M059J (cell line): ENCODE measurements around the gene CC2D1A. TPM values are rescaled to one million over a fixed set of nuclear protein-coding genes. Genes with fewer than 3 reads are reported as not detected.
A peak's percentile ranks its signal among the peaks of the same experiment; 100 is the strongest.
"Not testable (repeated sequence)": the region's sequence is repeated elsewhere in the genome, so short reads cannot be mapped to it uniquely, and the experiment has no call there.

Experiments used
- DNase-seq: peaks from one replicate; pipeline ENCODE4 v3.0.0-alpha.2; 2012; ENCODE audit warnings: low read depth
- total RNA-seq: library from RNA; depleted of rRNA; stranded (reverse); fragments of >200 nt; shearing (Covaris generic); gene quantifications from 2 replicates; pipeline ENCODE4 v1.2.3, GENCODE V29; 2014

The CC2D1A gene
- total RNA-seq, 1 experiment from 2014 or later: 25.1 TPM

DNA sequence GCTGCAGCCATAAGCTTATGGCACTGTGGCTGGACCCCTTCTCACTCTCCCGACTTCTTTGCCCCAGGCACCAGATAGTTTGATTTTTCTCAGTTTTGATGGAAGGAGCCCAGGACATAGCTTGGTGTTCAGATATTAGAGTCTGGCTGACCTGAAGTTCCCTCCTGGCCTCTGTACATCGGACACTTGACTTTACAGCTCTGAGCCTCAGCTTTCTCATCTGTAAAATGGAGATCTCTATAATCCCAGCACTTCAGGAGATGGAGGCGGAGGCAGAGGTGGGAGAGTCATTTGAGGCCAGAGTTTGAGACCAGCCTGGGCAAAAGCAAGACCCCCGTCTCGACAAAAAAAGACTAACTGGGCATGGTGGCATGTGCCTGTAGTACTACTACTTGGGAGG is 909 bp downstream of the CC2D1A start:
- DNase-seq: no peak

- no peak for DNase-seq
Measured at GRCh38 chr19:13908674-13909073, 2.7 kb downstream of the CC2D1A start.

DNA sequence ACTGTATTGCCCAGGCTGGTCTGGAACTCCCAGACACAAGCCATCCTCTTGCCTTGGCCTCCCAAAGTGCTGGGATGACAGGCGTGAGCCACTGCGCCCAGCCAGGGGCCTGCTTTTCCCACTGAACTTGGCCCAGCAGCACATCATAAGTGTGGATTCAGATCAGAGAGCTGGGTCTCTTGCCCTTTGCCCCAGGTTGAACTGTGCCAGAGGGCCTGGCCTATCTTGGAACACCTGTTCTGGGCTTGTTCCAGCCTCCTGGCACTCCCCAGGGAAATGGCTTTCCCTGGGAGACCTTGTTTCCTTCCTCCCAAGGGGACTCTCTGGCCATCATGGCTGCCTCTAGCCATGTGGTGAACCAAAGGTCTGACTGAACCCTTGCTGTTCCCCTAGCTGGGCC is 3.4 kb downstream of the CC2D1A start:
- no peak for DNase-seq

GRCh38 chr19:13913352-13913751 is 7.4 kb downstream of the CC2D1A start:
- DNase-seq: no peak

DNA sequence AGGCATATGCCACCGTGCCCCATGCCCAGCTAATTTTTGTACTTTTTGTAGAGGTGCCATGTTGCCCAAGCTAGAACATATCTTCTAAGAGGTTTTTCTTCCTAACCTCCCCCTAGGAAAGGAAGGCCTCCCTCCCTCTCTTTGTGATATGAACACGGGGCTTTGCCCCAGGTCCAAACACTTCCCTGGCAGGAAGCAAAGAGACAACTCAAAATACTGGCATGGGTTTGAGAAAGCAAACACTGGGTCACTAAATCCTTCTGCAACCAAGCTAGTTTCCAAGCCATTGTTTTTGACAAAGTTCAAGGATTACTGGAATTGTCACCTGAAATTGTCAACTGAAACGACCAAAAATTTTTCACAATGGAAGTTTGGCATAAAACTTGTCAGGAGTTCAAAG is 8.8 kb downstream of the CC2D1A start:
- DNase-seq: no peak

- DNase-seq: no peak
Measured at GRCh38 chr19:13917888-13918406, 11.9 kb downstream of the CC2D1A start.

- no peak for DNase-seq
Measured at GRCh38 chr19:13918726-13919411, 12.9 kb downstream of the CC2D1A start.

DNA sequence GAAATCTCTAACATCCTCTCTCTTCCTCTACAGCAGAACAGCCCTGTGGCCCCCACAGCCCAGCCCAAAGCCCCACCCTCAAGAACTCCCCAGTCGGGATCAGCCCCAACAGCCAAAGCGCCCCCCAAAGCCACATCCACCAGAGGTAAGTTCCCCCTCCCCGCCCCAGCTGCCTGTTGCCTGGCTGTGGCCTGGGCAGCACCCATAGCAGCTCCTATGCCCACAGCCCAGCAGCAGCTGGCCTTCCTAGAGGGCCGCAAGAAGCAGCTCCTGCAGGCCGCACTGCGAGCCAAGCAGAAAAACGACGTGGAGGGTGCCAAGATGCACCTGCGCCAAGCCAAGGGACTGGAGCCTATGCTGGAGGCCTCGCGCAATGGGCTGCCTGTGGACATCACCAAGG is 14.5 kb downstream of the CC2D1A start:
- DNase-seq: no peak

DNA sequence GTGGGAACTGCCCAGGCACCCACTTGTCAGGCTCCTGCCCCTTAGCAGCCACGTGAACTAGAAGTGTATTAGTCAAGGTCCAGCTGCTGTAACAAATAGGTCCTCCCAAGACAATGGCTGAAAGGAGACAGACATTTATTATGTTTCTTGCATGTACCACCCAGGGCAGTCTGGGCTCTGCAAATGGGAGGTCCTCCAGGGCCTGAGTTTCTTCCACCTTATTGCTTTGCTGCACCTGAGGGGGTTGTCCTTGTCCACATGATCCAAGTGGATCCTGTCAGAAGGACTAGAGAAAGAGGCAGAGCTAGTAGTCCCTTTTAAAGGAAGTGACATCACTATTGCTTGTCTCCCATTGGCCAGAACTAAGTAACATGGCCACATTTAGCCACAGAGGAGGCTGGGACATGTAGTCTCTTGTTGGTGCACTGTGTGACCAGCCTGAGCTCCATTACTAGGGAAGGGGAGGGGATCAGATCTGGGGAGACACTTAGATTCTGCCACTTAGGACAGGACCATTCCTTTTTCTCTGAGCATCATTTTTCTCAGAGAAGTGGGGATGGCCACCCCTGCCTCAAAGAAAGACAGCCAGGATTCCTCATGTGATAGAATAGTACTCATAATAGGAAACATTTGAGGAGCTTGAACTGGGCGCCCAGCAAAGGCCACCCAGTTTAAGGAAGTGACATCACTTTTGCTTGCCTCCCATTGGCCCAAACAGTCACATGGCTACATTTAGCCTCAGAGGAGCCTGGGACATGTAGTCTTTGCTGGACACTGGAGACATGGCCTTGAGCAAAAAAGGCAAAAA is 15.1 kb downstream of the CC2D1A start:
- peak; percentile 63 for DNase-seq

- DNase-seq: not testable (repeated sequence)
Measured at GRCh38 chr19:13922118-13922517, 16.1 kb downstream of the CC2D1A start.

- no peak for DNase-seq
Measured at GRCh38 chr19:13923194-13923987, 17.4 kb downstream of the CC2D1A start.

DNA sequence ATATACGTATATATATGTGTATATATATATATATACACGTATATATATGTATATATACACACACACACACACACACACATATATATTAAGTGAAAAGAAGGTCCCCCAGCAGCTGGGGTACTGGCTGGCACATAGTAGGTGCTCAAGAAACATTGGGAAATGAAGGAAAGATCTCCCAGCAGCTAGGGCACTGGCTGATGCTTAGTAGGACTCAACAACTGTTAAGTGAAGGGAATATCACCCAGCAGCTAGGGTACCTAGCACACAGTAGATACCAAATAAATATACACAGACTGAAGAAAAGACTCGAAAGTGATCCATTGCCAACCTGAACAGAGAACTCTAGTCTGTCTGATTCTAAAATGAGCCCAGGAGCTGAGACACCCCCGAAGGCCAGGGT is 20.0 kb downstream of the CC2D1A start:
- DNase-seq: no peak

DNA sequence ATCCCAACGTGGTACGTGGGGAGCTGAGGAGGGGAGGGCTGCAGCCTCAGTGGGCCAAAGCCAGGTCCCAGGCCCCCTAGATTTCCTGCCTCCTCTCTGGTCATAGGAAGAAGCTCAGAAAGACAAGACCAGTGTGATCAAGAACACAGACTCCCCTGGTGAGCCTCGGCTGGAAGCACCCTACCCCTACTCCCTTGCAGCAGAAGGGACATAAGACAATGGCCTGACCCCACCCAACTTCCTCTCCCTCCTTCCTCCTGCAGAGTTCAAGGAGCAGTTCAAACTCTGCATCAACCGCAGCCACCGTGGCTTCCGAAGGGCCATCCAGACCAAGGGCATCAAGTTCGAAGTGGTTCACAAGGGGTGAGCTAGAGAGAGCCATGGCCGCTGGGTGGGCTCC is 20.7 kb downstream of the CC2D1A start:
- no peak for DNase-seq

GRCh38 chr19:13929340-13929739 is 23.3 kb downstream of the CC2D1A start:
- DNase-seq: no peak

DNA sequence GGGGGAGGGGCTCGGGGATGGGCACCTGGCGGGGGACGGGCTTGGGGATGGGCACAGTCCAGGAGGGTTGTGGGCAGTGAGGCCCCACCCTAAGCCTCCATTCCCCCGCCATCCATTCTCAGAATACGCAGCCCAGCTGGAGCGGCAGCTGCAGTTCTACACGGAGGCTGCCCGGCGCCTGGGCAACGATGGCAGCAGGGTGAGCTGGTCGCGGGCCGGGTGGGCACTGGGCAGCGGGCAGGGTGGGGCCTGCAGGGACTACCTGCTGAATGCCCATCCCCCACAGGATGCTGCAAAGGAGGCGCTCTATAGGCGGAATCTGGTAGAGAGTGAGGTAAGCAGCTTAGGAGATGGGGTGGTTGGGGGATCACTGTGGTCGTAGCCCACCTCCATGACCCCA is 24.0 kb downstream of the CC2D1A start:
- DNase-seq: no peak

DNA sequence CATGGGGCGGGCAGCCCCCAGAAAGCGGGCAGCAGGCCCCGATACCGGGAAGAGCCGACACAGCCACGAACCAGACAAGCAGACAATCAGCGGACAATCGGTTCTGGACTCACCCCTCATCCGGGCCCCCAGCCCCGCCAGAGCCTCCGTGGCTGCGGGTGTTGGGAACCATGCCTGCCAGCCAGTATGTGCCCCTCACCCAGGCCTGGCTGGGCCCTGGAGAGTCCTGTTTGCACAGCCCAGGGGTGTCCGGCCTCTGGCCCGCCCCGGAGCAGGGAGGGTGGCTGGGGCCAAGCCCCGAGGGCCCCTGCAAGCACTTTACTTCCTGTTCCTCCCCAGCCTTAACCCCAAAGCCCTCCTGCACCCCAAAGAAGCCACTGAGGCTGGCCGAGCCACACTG is 24.4 kb downstream of the CC2D1A start:
- DNase-seq: no peak

DNA sequence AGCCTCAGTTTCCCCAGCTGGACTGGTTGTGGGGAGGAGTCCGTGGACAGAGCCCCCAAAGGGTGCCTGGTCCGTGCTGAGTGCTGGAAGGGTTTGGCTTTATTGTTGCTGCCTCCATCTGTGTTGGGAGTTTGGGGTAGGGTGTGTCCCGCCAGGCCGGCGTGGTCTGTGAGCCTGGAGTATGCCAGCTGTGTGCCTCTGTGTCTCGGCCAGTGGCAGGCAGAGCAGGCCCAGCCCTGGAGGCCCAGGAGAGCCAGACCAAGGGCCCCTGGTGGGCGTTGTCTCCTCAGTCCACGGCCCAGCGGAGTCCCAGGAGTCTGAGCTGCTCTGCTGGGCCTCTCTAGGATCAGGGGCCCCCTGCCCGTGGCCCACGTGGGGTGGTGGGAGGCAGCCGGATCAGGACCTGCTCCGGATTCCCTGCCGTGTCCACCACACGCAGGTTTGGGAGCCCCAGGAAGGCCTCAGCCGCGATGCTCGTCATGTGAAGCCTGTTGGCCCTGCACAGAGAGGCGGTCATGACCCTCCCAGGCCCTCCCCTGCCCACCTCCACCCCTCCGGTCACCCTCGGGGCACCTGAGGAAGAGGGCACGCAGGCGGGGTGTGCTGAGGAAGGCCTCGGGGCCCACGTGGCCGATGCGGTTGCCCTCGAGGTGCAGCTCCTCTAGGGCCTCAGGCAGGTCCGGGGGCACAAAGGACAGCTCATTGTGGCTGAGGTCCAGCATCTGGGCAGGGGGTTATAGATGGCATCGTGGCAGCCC is 25.6 kb downstream of the CC2D1A start:
- no peak for DNase-seq

GRCh38 chr19:13932149-13932637 is 26.2 kb downstream of the CC2D1A start:
- DNase-seq: no peak

GRCh38 chr19:13932911-13933393 is 27.0 kb downstream of the CC2D1A start:
- no peak for DNase-seq

- DNase-seq: no peak
Measured at GRCh38 chr19:13934785-13935109, 28.7 kb downstream of the CC2D1A start.

DNA sequence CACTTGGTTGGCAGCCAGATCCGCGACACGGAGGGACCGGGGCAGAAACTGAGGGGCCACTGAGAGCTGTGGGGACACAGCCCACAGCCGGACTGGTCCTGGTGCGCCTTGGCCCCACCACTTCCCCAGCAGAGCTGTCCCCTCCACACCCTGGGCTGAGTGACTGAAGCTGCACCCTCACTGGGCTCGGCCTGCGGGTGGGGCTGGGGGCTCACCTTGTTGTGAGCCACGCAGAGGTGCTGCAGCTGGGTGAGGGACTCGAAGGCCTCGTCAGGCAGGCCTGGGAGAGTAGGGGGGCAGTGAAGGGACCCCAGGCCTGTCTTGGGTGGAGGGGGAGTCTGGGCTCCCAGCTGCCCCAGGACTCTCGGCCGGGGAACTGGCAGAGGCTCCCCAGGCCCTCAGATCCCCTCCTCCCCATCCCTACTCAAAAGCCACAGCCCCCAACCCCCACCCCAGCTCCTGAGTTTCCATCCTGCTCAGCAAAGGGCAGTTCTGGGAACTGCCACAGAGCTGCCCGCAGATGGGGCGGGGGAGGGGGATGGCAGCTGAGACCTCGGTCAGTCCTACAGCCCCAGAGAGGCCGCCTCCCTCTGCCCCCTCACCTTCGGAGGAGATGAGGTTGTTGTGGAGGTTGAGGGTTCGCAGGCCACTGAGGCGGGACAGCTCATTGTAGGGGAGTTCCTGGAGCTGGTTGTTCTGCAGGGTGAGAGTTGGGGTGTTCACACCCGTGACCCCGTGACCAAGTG is 29.9 kb downstream of the CC2D1A start:
- DNase-seq: no peak
